GM23338 (cell line): ENCODE results near the gene CLOCK.

Source experiments
- CREB1 ChIP-seq: fragments of 250-450 bp; sonication (Bioruptor Pico); IDR thresholded peaks from 2 replicates; pipeline ENCODE4 v1.5.0; 2020; ENCODE audit warnings: low read depth, mild to moderate bottlenecking, moderate library complexity
- EZH2 ChIP-seq: fragments of 200-600 bp; sonication (generic); IDR thresholded peaks from one replicate; pipeline ENCODE4 v1.8.0; 2017; ENCODE audit warnings: antibody characterized with exemption, mild to moderate bottlenecking, low read depth; ENCODE audit not compliant: unreplicated experiment
- JUNB ChIP-seq: IDR thresholded peaks from one replicate; pipeline ENCODE4 v1.6.1; 2016; ENCODE audit warnings: antibody characterized with exemption; ENCODE audit not compliant: unreplicated experiment
- POLR2AphosphoS5 ChIP-seq: IDR thresholded peaks from 2 replicates; pipeline ENCODE4 v1.6.1; 2016; ENCODE audit warnings: antibody characterized with exemption, low read depth
- REST ChIP-seq: IDR thresholded peaks from one replicate; pipeline ENCODE4 v1.6.1; 2018; ENCODE audit warnings: antibody characterized with exemption; ENCODE audit not compliant: unreplicated experiment
- STAT1 ChIP-seq: IDR thresholded peaks from one replicate; pipeline ENCODE4 v1.6.1; 2016; ENCODE audit warnings: antibody characterized with exemption; ENCODE audit not compliant: unreplicated experiment
- TF ChIP-seq, protein P1 (sequence below), 2 experiments: fragments of 200-600 bp in 1 of 2; sonication (generic) in 1 of 2; conservative IDR thresholded peaks; 2 replicates each; pipeline versions ENCODE4 v1.5.1 to v1.6.1; 2016 to 2017; ENCODE audit warnings: antibody characterized with exemption in 2 of 2, low read depth in 2 of 2, mild to moderate bottlenecking in 2 of 2, moderate library complexity in 1 of 2

GRCh38 chr4:55545151-55545550 is 1.6 kb downstream of the CLOCK start:
- TF ChIP-seq, protein P1, sequence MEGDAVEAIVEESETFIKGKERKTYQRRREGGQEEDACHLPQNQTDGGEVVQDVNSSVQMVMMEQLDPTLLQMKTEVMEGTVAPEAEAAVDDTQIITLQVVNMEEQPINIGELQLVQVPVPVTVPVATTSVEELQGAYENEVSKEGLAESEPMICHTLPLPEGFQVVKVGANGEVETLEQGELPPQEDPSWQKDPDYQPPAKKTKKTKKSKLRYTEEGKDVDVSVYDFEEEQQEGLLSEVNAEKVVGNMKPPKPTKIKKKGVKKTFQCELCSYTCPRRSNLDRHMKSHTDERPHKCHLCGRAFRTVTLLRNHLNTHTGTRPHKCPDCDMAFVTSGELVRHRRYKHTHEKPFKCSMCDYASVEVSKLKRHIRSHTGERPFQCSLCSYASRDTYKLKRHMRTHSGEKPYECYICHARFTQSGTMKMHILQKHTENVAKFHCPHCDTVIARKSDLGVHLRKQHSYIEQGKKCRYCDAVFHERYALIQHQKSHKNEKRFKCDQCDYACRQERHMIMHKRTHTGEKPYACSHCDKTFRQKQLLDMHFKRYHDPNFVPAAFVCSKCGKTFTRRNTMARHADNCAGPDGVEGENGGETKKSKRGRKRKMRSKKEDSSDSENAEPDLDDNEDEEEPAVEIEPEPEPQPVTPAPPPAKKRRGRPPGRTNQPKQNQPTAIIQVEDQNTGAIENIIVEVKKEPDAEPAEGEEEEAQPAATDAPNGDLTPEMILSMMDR (conservative IDR thresholded peaks at IDR 0.05; ENCODE audit: low read depth in 2 of 2), result no peak
- no peak for TF ChIP-seq REST
- TF ChIP-seq STAT1, result no peak
- no peak for TF ChIP-seq POLR2AphosphoS5
- no peak for TF ChIP-seq CREB1 (CRISPR knock-in tag)
- TF ChIP-seq EZH2, result no peak
- TF ChIP-seq JUNB, result no peak
